Mesenchymal stem cell (in vitro differentiated cells and primary cell): ENCODE measurements around the gene CYSRT1.

Source experiments
- DNase-seq: peaks from one replicate; pipeline ENCODE4 v3.0.0-alpha.2; 2013
- H2AFZ ChIP-seq: one replicate; pipeline ENCODE4 v1.6.1; 2013; ENCODE audit warnings: low read depth, mild to moderate bottlenecking, control low read depth, inconsistent platforms, low read length, moderate library complexity
- H2AK5ac ChIP-seq: 2 replicates; pipeline ENCODE4 v1.6.1; 2013; ENCODE audit warnings: low read length, moderate library complexity, mild to moderate bottlenecking, inconsistent platforms; ENCODE audit not compliant: severe bottlenecking
- H2BK120ac ChIP-seq: one replicate; pipeline ENCODE4 v1.6.1; 2013; ENCODE audit warnings: low read depth, mild to moderate bottlenecking, inconsistent platforms, low read length, moderate library complexity
- H2BK12ac ChIP-seq, 2 experiments: one replicate each; pipeline ENCODE4 v1.6.1; 2013; ENCODE audit warnings: inconsistent platforms in 2 of 2, low read length in 2 of 2, mild to moderate bottlenecking in 2 of 2, moderate library complexity in 2 of 2, control low read depth in 1 of 2
- H2BK15ac ChIP-seq: one replicate; pipeline ENCODE4 v1.6.1; 2013; ENCODE audit warnings: mild to moderate bottlenecking, low read depth, inconsistent platforms; ENCODE audit not compliant: poor library complexity, severe bottlenecking
- H2BK5ac ChIP-seq: 2 replicates; pipeline ENCODE4 v1.6.1; 2013; ENCODE audit warnings: low read depth, mild to moderate bottlenecking, low read length, control low read depth, inconsistent platforms; ENCODE audit not compliant: poor library complexity, severe bottlenecking
- H3K14ac ChIP-seq, 2 experiments: one replicate each; pipeline ENCODE4 v1.6.1; 2013; ENCODE audit warnings: inconsistent platforms in 2 of 2, low read length in 2 of 2, control low read depth in 1 of 2, mild to moderate bottlenecking in 1 of 2, moderate library complexity in 1 of 2
- H3K18ac ChIP-seq, 2 experiments: one replicate each; pipeline ENCODE4 v1.6.1; 2013; ENCODE audit warnings: inconsistent platforms in 2 of 2, low read length in 2 of 2, control low read depth in 1 of 2, low read depth in 1 of 2, mild to moderate bottlenecking in 1 of 2
- H3K23ac ChIP-seq, 2 experiments: one replicate each; pipeline ENCODE4 v1.6.1; 2013; ENCODE audit warnings: inconsistent platforms in 2 of 2, low read length in 2 of 2, mild to moderate bottlenecking in 2 of 2, moderate library complexity in 2 of 2, control low read depth in 1 of 2
- H3K27ac ChIP-seq: 2 replicates; pipeline ENCODE4 v1.5.1; 2013; ENCODE audit warnings: mild to moderate bottlenecking, moderate library complexity, low read length, control low read depth, inconsistent platforms; ENCODE audit not compliant: poor library complexity, severe bottlenecking
- H3K27me3 ChIP-seq, 2 experiments: 2 replicates each; pipeline versions ENCODE4 v1.6.1 to v1.7.0; 2013; ENCODE audit warnings: low read length in 2 of 2, mild to moderate bottlenecking in 2 of 2, moderate library complexity in 2 of 2, control low read depth in 1 of 2, inconsistent platforms in 1 of 2; ENCODE audit not compliant: control insufficient read depth in 1 of 2, insufficient read depth in 1 of 2
- H3K36me3 ChIP-seq, 2 experiments: 2 replicates each; pipeline versions ENCODE4 v1.6.1 to v1.7.0; 2013; ENCODE audit warnings: low read length in 2 of 2, control low read depth in 1 of 2, inconsistent platforms in 1 of 2, low read depth in 1 of 2, mild to moderate bottlenecking in 1 of 2; ENCODE audit not compliant: insufficient read depth in 2 of 2, control insufficient read depth in 1 of 2
- H3K4ac ChIP-seq, 2 experiments: one replicate each; pipeline ENCODE4 v1.6.1; 2013; ENCODE audit warnings: inconsistent platforms in 2 of 2, low read length in 2 of 2, mild to moderate bottlenecking in 2 of 2, moderate library complexity in 2 of 2, control low read depth in 1 of 2, low read depth in 1 of 2
- H3K4me1 ChIP-seq: 2 replicates; pipeline ENCODE4 v1.6.1; 2013; ENCODE audit warnings: low read depth, low read length, control low read depth; ENCODE audit not compliant: control insufficient read depth, insufficient read depth
- H3K4me2 ChIP-seq: 2 replicates; pipeline ENCODE4 v1.6.1; 2013; ENCODE audit warnings: low read length, mild to moderate bottlenecking, inconsistent platforms; ENCODE audit not compliant: poor library complexity, severe bottlenecking
- H3K4me3 ChIP-seq, 2 experiments: 2 replicates each; pipeline versions ENCODE4 v1.5.1 to v1.7.0; 2013; ENCODE audit warnings: low read length in 2 of 2, mild to moderate bottlenecking in 2 of 2, control low read depth in 1 of 2, low read depth in 1 of 2; ENCODE audit not compliant: insufficient read depth in 1 of 2
- H3K79me1 ChIP-seq: replicated peaks from 2 replicates; pipeline ENCODE4 v1.6.1; 2013; ENCODE audit warnings: mild to moderate bottlenecking, control low read depth, low read length, inconsistent platforms; ENCODE audit not compliant: poor library complexity, severe bottlenecking
- H3K9ac ChIP-seq: 2 replicates; pipeline ENCODE4 v1.7.0; 2013; ENCODE audit warnings: mild to moderate bottlenecking, low read length, moderate library complexity
- H3K9me3 ChIP-seq: 2 replicates; pipeline ENCODE4 v1.7.0; 2013; ENCODE audit warnings: mild to moderate bottlenecking, low read length; ENCODE audit not compliant: control insufficient read depth
- H4K8ac ChIP-seq: one replicate; pipeline ENCODE4 v1.6.1; 2013; ENCODE audit warnings: inconsistent platforms, mild to moderate bottlenecking, low read length, moderate library complexity
- H4K91ac ChIP-seq: one replicate; pipeline ENCODE4 v1.6.1; 2013; ENCODE audit warnings: mild to moderate bottlenecking, low read length, inconsistent platforms
- WGBS: methylation state at CpG from one replicate; pipeline ENCODE4 v1.1.7; 2013; ENCODE audit warnings: mixed read lengths; 5-methylcytosine and 5-hydroxymethylcytosine counted together

Gene CYSRT1

DNA sequence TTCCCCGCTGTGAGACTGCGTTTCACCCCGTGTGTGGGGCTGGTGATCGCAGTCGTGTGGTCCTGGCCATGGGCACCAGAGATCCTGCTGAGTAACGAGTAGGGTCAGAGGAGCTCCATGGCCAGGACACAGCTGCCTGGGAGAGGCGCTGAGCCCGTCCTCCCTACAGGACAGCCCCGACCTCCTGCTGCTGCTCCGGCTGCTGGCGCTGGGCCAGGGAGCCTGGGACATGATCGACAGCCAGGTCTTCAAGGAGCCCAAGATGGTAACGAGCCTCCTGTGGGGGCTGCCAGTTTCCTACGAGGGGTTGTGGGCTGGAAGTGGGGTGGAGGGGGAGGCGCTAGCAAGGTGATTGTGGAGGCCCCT lies 41.2 kb downstream of the CYSRT1 start:
- H3K27me3 ChIP-seq: no peaks in the 10 kb centered on the region
- no peak overlapping the region for H2AFZ ChIP-seq
- H2BK5ac ChIP-seq: no peak overlapping the region
- no peak overlapping the region for H3K9ac ChIP-seq
- H4K91ac ChIP-seq: peak overlapping the region; percentile 25
- no peak overlapping the region for H3K4me3 ChIP-seq
- H4K8ac ChIP-seq: peak overlapping the region; percentile 24
- no peak overlapping the region for H3K14ac ChIP-seq
- no peak overlapping the region for H3K4ac ChIP-seq
- peaks cover 48% of the 10 kb centered on the region for H3K79me1 ChIP-seq
- H3K23ac ChIP-seq: no peak overlapping the region
- no peak for DNase-seq
- H2BK15ac ChIP-seq: peak overlapping the region; percentile 12
- H3K4me2 ChIP-seq: no peak overlapping the region
- peaks cover 67 to 83% of the 10 kb centered on the region in 2 experiments for H3K36me3 ChIP-seq
- H2BK12ac ChIP-seq: peak overlapping the region in 1 of 2 experiments; percentile 73
- H3K18ac ChIP-seq: no peak overlapping the region
- H2AK5ac ChIP-seq: no peak overlapping the region
- H2BK120ac ChIP-seq: no peak overlapping the region
- no peaks in the 10 kb centered on the region for H3K9me3 ChIP-seq
- H3K27ac ChIP-seq: no peak overlapping the region
- peaks cover 23% of the 10 kb centered on the region for H3K4me1 ChIP-seq
- WGBS: 97% methylated on average over 15 of the region's 15 CpGs

DNA sequence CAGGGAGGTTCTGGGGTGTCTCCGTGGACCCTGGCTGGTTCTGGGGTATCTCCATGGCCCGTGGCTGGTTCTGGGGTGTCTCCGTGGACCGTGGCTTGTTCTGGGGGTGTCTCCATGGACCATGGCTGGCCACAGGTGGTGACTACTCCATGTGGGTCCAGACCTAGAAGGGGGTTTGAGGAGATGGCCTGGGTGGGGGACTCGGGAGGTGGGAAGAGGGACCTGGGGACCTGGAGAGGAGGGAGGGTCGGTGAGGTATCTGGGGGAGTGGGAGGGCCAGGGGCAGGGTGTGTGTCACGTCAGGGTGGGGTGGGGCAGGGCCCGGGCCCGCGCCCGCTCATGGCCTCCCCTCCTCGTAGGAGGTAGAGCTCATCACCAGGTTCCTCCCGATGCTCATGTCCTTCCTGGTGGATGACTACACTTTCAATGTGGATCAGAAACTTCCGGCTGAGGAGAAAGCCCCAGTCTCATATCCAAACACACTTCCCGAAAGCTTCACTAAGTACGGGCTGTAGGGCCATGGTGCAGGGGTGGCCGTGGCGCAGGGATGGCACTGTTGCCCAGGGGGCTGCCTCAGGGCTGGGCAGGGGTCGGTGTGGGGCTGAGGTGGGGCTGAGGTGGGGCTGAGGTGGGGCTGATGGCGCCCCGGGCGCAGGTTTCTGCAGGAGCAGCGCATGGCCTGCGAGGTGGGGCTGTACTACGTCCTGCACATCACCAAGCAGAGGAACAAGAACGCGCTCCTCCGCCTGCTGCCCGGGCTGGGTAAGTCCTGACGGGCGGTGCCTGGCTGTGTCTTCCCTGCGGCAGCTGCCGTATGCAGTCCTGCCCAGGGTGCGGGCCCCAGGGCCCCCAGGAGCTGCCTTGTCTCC lies 41.8 kb downstream of the CYSRT1 start:
- Histone ChIP-seq H3K79me1 (peaks cover 45% of the 10 kb centered on the region), H3K14ac (peak overlapping the region in 1 of 2 experiments; percentile 47), H2BK5ac (no peak overlapping the region), H3K23ac (no peak overlapping the region), H3K4me3 (no peak overlapping the region), H2AFZ (no peak overlapping the region), H3K27ac (no peak overlapping the region), H4K91ac (peak overlapping the region; percentile 57), H3K27me3 (no peaks in the 10 kb centered on the region), H2BK12ac (peak overlapping the region; percentile 69 to 75), H3K18ac (peak overlapping the region; percentile 9 to 37), H4K8ac (peak overlapping the region; percentile 46), H3K4ac (peak overlapping the region in 1 of 2 experiments; percentile 37), H3K4me1 (peaks cover 21% of the 10 kb centered on the region), H2AK5ac (no peak overlapping the region), H2BK15ac (peak overlapping the region; percentile 12), H3K9me3 (no peaks in the 10 kb centered on the region), H2BK120ac (peak overlapping the region; percentile 66), H3K9ac (no peak overlapping the region), H3K36me3 (peaks cover 70 to 86% of the 10 kb centered on the region in 2 experiments), H3K4me2 (no peak overlapping the region)
- WGBS: 94% methylated on average over 32 of the region's 34 CpGs
- no peak for DNase-seq

DNA sequence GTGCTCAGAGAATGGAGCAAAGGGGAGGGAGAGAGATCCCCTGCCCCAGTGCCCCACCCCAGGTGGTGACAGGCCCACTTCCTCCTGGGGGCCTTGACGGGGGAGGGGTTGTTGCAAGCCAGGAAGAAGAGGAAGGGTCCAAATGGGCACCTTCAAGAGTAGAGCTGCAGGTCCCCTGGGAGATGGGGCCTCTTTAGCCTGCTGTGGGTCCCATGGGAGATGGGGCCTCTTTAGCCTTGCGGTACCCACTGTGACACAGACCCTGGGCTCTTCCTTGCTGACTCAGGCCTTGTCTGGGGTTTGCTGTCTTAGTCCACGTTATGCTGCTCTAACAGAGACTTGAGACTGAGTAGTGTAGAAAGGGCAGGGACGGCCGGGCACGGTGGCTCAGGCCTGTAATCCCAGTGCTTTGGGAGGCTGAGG lies 43.0 kb downstream of the CYSRT1 start:
- no peak overlapping the region for H2AK5ac ChIP-seq
- peaks cover 49% of the 10 kb centered on the region for H3K79me1 ChIP-seq
- no peak overlapping the region for H2AFZ ChIP-seq
- H3K27me3 ChIP-seq: no peaks in the 10 kb centered on the region
- 59% methylated on average over 6 of the region's 6 CpGs for WGBS
- H2BK5ac ChIP-seq: no peak overlapping the region
- H3K4ac ChIP-seq: peak overlapping the region; percentile 27 to 45
- H3K9ac ChIP-seq: no peak overlapping the region
- DNase-seq: peak; percentile 79
- peaks cover 79 to 91% of the 10 kb centered on the region in 2 experiments for H3K36me3 ChIP-seq
- H3K4me3 ChIP-seq: no peak overlapping the region
- no peaks in the 10 kb centered on the region for H3K9me3 ChIP-seq
- peaks cover 19% of the 10 kb centered on the region for H3K4me1 ChIP-seq
- peak overlapping the region in 1 of 2 experiments; percentile 23 for H3K14ac ChIP-seq
- peak overlapping the region in 1 of 2 experiments; percentile 54 for H3K23ac ChIP-seq
- peak overlapping the region; percentile 79 for H4K91ac ChIP-seq
- peak overlapping the region; percentile 88 for H4K8ac ChIP-seq
- no peak overlapping the region for H3K27ac ChIP-seq
- H2BK120ac ChIP-seq: peak overlapping the region; percentile 91
- peak overlapping the region; percentile 30 for H2BK15ac ChIP-seq
- H3K4me2 ChIP-seq: no peak overlapping the region
- H3K18ac ChIP-seq: peak overlapping the region; percentile 23 to 94
- H2BK12ac ChIP-seq: peak overlapping the region; percentile 65 to 95

- peak overlapping the region; percentile 95 for H4K8ac ChIP-seq
- peaks cover 81 to 92% of the 10 kb centered on the region in 2 experiments for H3K36me3 ChIP-seq
- no peak overlapping the region for H3K4me2 ChIP-seq
- 65% methylated on average over 19 of the region's 19 CpGs for WGBS
- H2BK5ac ChIP-seq: no peak overlapping the region
- peak overlapping the region; percentile 91 for H2BK120ac ChIP-seq
- H3K4ac ChIP-seq: peak overlapping the region; percentile 99 to 100
- H2AK5ac ChIP-seq: no peak overlapping the region
- peak overlapping the region; percentile 96 to 100 for H3K18ac ChIP-seq
- H2AFZ ChIP-seq: no peak overlapping the region
- H3K4me3 ChIP-seq: no peak overlapping the region
- H2BK12ac ChIP-seq: peak overlapping the region; percentile 99
- H3K9me3 ChIP-seq: no peaks in the 10 kb centered on the region
- no peak overlapping the region for H3K9ac ChIP-seq
- H3K79me1 ChIP-seq: peaks cover 50% of the 10 kb centered on the region
- peak overlapping the region in 1 of 2 experiments; percentile 95 for H3K14ac ChIP-seq
- peak overlapping the region in 1 of 2 experiments; percentile 29 for H3K23ac ChIP-seq
- no peak overlapping the region for H3K27ac ChIP-seq
- peak overlapping the region; percentile 99 for H4K91ac ChIP-seq
- H2BK15ac ChIP-seq: peak overlapping the region; percentile 70
- peak; percentile 91 for DNase-seq
- H3K4me1 ChIP-seq: peaks cover 22% of the 10 kb centered on the region
- H3K27me3 ChIP-seq: no peaks in the 10 kb centered on the region
These were observed 43.7 kb downstream of the CYSRT1 start for GRCh38 chr9:137268538-137269201.
